LoVo (cell line): ENCODE results near the gene TCF19.

Experiments used
- DNase-seq: peaks from one replicate; pipeline ENCODE4 v3.0.0-alpha.2; 2016; ENCODE audit warnings: low spot score

Gene TCF19

DNA sequence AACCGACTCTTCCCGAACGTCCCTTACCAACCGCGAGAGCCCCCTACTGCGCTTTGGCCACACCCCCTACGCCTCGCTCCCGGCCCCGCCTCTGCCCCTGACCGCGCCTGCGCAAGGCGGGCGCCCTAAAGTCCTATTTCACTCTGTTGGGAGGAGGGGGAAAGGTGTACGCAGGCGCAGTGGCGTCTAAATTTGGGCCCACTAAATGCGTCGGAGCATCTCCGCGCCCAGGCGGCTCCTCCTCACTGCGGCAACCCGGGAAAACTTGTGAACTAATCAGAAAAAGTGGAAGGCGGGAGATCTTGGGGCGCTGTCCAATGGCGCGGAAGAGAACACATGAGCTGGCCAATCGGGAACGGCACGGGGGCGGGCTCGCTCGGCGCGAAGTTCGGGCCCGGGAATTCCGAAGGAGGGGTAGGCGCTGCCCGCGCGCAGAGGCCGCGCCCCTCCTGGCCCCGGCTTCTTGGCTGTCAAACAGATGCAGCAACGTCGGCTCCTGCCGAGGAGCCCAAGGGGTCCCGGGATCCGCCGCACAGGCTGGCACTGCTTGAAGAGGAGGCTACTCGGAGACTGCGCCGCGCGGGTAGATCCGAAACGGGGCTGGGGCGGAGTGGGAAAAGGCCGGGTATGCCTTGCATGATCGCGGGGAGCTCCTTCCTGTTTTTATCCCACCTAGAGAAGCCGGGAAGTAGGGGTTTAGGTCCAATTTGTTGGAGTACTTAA is at the start of gene TCF19:
TCF19 (plus strand) TSS at position 450 of the 723 bp plus-strand sequence. CDS start 881 bp downstream, outside the sequence.
- DNase-seq, result peak; percentile 99

DNA sequence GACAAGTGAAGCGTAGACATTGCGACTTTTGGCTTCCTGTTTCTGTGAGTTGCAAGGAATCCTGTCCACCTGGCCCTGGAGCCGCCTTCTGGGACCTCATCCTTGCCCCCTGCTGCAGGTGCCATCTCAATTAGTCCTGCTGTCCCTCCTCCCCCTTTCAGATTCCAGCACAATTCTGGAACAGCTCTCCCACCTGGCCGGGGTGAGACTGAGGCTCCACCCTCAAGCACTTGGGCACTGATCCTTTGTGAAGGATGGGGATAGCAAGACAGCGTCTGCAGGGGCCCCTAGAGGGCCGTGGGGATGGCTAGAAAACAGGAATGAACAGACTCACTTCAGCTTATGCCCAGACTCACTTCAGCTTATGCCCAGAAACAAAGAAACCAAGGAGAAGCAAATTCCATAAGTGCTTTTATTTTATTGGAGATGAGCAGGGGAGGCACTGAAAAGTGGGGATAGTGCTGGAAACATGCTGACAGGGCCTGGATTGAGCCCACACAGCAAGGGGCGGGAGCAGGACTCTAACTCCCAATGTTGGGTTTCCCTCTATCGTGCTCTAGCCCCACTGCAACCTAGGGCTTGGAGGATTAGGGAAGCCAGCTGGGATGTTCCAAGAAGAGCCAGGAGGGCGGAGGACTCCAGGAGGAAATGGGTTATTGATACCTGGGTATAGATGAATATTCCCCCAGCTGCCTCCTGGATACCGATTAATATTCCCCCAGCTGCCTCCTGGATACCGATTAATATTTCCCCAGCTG is 47.4 kb upstream of the TCF19 start:
- DNase-seq, result no peak

GRCh38 chr6:31111712-31112111 is 46.7 kb upstream of the TCF19 start:
- no peak for DNase-seq

- no peak for DNase-seq
These were observed 45.9 kb upstream of the TCF19 start, which contains the start of gene C6orf15 for GRCh38 chr6:31112478-31112877. TSS of gene C6orf15 (minus strand) at chr6:31112575. CDS start at chr6:31112555, 20 bp downstream.

GRCh38 chr6:31113861-31114540 is 44.4 kb upstream of the TCF19 start:
- no peak for DNase-seq

- DNase-seq, result peak; percentile 96
These were observed 43.9 kb upstream of the TCF19 start, which contains the start of gene PSORS1C1 for GRCh38 chr6:31114541-31114878. TSS of gene PSORS1C1 (plus strand) at chr6:31114800. CDS start at chr6:31129633, 14,833 bp downstream.

DNA sequence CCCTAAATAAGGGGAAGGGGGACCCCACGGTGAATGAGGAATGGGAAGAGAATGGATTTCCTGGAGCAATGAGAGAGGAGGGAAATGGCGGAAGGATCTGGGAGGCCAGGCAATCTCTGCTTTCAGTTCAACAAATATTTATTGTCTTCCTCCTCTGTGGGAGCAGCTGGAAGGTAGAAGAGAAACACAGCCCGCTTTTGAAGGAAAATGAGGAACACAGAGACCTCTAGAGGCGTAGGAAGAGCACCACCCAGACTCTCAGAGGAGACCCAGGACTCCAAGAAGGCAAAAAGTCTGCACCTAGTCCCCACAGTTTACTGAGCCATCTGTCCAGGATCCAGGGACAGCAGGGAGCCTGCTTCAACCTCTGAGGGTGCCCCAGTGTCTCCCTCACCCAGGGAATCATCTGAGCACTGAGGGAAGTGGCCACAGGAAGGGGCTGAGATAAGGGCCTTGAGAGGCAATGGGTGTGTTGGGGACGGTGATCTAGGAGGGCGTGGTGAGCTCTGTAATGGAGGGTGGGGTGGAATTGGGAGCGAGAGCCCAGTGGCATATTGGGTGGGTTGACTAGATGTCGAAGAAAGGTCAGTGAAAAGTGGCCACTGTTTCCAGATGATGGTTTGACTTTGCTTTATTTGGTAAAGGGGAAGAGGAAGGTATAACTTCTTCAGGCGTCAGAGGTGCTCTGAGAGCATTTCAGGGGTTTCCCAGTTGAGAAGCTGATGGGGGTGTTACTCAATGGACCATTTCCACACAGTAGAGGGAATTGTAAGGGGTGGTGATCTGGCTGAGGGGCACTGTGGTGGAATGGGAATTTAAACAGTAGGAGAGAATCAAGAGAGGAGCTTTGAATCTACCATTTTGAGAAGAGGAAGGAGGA is 43.2 kb upstream of the TCF19 start:
- DNase-seq, result peak; percentile 74

- DNase-seq, result no peak
These were observed 42.3 kb upstream of the TCF19 start for GRCh38 chr6:31115941-31116560.

- DNase-seq, result no peak
These were observed 41.6 kb upstream of the TCF19 start for GRCh38 chr6:31116661-31117385.

GRCh38 chr6:31118178-31118577 is 40.2 kb upstream of the TCF19 start:
- no peak for DNase-seq

GRCh38 chr6:31120151-31120915 is 38.1 kb upstream of the TCF19 start, which contains the start of gene CDSN:
TSS of gene CDSN (minus strand) at chr6:31120446. CDS start at chr6:31120419, 27 bp downstream.
- DNase-seq, result no peak

GRCh38 chr6:31121131-31121790 is 37.1 kb upstream of the TCF19 start:
- DNase-seq, result no peak

DNA sequence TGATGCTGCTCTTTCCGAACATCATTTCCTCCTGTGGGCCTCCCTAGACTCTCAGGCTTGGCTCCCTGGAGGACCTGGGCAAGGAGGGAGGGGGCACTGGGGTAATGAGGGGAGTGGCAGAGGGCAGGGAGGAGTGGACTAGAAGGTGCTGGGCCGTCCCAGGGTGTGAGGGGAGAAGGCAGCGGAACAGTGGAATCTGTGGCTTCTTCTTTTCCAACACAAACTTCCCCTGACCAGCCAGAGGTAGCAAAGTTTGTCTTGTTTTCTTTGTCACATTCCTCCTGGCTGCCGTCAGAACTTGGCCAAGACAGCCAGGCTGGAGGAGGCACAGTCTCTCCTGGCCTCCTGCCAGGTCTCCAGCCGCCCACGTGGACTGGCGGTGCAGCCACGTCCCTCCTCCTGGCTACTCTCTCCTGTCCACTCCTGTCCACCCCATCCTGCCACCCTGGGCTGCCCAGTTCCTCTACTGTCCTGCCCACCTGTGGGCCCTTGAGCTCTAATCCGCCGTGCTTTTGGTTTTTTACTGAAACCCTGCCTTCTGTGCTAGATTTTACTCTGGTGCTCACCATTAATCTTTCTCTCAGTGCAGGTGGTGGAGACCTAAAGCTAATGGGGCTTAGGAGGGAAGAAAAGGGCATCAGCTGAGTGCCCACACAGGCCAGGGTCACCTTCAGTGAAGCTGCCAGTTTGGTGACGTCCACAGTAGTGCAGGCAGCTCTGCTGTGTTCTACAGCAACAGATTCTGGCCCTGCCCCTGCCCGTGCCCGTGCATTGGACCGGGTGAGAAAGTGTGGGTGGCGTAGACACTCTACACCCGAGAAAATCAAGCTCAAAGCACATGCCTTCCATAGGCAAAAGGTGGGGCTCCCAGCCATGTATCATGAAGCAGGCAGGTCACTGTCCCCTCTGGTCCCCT is 35.3 kb upstream of the TCF19 start:
- DNase-seq, result no peak

DNA sequence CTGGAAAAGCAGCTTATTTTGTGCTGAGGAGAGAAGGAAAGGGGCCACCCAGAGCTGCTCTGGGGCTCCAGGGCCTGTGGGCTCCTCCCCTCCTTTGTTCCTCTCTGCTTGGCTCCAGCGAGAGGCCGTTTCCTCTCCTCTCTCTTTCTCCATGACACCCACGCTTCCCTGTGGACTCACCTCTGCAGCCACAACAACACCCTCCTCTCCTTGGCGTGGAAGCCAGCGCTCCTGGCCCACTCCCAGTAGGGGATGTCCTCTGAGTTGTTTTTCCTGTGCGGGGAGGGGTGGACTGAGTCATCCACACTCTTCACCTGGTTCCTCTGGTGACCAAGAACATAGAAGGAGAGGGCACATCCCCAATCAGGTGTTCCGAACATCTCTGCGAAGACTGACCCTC is 33.2 kb upstream of the TCF19 start:
- peak; percentile 15 for DNase-seq

DNA sequence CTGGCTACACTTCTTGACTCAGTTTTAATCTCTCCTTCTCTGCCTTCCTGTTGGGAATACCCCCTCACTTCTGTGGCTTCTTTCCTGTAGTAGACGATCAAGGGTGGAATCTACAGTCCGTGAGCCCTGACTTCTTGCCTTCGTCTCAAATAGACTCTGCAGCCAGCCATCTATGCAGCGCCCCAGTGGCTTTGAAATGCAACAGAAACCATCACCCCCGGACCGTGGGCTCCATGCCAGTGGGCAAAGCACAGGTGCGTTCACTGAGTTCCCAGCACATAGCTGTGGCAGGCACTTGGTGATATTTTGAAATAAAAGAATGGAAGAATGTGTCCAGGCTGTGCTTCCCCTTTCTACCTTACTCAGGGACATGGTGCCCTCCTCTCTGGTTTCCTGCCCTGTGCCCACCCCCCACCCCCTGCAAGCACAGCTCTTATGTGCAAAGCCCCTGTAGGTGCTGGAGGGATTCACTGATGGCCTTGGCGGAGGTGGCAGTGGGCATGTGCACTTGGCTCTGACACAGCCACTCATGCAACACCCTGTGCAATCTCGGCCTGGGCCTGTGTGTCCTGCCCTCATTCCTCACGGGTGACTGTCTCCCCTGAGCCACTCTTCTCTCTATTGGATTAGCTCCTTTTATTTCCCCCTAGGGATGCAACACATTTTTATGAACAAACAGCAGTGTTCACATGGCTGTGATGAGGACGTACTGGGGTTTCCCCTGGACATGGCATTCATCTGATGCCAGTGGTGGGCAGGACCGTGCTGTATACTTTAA is 32.6 kb upstream of the TCF19 start:
- DNase-seq, result no peak

- DNase-seq, result no peak
These were observed 31.8 kb upstream of the TCF19 start for GRCh38 chr6:31126396-31127175.
